ENCODE measurements around the gene SEMA6B.

Gene SEMA6B

DNA sequence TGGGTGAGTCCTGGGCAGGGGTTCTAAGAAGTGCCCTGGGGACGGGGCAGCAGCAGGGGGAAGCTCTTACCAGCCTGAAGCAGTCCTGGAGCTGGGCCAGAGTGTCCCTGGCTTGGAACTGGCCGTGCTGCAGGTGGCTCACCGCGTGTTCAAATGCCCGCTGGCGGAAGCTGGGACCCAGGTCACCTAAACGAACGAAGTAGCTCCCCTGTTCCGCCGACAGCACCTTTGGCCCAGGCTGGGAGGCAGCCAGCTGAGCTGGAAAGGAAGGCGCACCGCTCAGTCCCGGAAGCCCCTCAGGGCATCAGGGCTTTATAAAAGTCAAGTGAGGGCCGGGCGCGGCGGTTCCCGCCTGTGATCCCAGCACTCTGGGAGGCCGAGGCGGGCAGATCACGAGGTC lies 50.8 kb downstream of the SEMA6B start (continued):
- TF ChIP-seq ZNF133 (tag by site-specific recombination; IDR thresholded peaks at IDR 0.05): no peak

DNA sequence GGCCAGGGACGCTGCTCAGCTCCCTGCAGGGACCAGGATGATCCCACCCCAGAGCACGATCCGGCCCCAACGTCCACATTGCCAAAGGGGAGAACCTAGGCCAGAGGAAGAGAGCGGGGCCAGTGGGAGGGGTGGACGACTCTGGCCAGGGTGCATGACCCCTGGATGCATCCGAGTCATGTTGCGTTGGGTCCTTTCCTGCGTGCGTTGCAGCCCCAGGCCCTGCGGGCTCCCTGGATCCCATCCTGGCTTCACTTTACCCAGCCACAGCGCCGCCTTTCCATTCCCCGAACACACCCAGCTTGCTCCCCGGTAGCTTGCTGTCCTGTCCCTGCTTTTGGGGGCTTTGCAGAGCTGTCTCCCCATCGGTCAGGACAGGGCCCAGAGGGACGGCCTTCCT lies 51.7 kb downstream of the SEMA6B start:
- no peak overlapping the region for H3K27ac ChIP-seq (ENCODE audit: extremely low read depth, low read depth, low read length)
- ChIA-PET CTCF (interaction anchor here (0.6 to 3.6 kb wide), 3 partner anchors 13 to 815 kb away, joined by 4 to 24 read pairs (median 5); no protein-coding TSS in a partner anchor), POLR2A (no interaction called here)
- TF ChIP-seq, protein P1, sequence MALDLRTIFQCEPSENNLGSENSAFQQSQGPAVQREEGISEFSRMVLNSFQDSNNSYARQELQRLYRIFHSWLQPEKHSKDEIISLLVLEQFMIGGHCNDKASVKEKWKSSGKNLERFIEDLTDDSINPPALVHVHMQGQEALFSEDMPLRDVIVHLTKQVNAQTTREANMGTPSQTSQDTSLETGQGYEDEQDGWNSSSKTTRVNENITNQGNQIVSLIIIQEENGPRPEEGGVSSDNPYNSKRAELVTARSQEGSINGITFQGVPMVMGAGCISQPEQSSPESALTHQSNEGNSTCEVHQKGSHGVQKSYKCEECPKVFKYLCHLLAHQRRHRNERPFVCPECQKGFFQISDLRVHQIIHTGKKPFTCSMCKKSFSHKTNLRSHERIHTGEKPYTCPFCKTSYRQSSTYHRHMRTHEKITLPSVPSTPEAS (tag by site-specific recombination; IDR thresholded peaks at IDR 0.05): no peak
- TF ChIP-seq ZFP37 (tag by site-specific recombination; IDR thresholded peaks at IDR 0.05): no peak
- no peak for TF ChIP-seq GLI4 (tag by site-specific recombination; IDR thresholded peaks at IDR 0.05)
- no peak for TF ChIP-seq ZNF324 (tag by site-specific recombination; IDR thresholded peaks at IDR 0.05)
- no peak for TF ChIP-seq ZNF169 (tag by site-specific recombination; IDR thresholded peaks at IDR 0.05)
- no peak for TF ChIP-seq ZSCAN23 (tag by site-specific recombination; IDR thresholded peaks at IDR 0.05)
- TF ChIP-seq, protein P2, sequence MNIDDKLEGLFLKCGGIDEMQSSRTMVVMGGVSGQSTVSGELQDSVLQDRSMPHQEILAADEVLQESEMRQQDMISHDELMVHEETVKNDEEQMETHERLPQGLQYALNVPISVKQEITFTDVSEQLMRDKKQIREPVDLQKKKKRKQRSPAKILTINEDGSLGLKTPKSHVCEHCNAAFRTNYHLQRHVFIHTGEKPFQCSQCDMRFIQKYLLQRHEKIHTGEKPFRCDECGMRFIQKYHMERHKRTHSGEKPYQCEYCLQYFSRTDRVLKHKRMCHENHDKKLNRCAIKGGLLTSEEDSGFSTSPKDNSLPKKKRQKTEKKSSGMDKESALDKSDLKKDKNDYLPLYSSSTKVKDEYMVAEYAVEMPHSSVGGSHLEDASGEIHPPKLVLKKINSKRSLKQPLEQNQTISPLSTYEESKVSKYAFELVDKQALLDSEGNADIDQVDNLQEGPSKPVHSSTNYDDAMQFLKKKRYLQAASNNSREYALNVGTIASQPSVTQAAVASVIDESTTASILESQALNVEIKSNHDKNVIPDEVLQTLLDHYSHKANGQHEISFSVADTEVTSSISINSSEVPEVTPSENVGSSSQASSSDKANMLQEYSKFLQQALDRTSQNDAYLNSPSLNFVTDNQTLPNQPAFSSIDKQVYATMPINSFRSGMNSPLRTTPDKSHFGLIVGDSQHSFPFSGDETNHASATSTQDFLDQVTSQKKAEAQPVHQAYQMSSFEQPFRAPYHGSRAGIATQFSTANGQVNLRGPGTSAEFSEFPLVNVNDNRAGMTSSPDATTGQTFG (tag by site-specific recombination; IDR thresholded peaks at IDR 0.05; ENCODE audit: borderline replicate concordance): no peak
- TF ChIP-seq ZNF335 (tag by site-specific recombination; conservative IDR thresholded peaks at IDR 0.05): no peak
- no peak for TF ChIP-seq ZNF239 (tag by site-specific recombination; IDR thresholded peaks at IDR 0.05)
- TF ChIP-seq ZNF670 (tag by site-specific recombination; IDR thresholded peaks at IDR 0.05; ENCODE audit: low read depth): no peak
- TF ChIP-seq, protein P3, sequence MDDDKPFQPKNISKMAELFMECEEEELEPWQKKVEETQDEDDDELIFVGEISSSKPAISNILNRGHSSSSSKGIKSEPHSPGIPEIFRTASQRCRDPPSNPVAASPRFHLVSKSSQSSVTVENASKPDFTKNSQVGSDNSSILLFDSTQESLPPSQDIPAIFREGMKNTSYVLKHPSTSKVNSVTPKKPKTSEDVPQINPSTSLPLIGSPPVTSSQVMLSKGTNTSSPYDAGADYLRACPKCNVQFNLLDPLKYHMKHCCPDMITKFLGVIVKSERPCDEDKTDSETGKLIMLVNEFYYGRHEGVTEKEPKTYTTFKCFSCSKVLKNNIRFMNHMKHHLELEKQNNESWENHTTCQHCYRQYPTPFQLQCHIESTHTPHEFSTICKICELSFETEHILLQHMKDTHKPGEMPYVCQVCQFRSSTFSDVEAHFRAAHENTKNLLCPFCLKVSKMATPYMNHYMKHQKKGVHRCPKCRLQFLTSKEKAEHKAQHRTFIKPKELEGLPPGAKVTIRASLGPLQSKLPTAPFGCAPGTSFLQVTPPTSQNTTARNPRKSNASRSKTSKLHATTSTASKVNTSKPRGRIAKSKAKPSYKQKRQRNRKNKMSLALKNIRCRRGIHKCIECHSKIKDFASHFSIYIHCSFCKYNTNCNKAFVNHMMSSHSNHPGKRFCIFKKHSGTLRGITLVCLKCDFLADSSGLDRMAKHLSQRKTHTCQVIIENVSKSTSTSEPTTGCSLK (tag by site-specific recombination; IDR thresholded peaks at IDR 0.05): no peak
- TF ChIP-seq, protein P4, sequence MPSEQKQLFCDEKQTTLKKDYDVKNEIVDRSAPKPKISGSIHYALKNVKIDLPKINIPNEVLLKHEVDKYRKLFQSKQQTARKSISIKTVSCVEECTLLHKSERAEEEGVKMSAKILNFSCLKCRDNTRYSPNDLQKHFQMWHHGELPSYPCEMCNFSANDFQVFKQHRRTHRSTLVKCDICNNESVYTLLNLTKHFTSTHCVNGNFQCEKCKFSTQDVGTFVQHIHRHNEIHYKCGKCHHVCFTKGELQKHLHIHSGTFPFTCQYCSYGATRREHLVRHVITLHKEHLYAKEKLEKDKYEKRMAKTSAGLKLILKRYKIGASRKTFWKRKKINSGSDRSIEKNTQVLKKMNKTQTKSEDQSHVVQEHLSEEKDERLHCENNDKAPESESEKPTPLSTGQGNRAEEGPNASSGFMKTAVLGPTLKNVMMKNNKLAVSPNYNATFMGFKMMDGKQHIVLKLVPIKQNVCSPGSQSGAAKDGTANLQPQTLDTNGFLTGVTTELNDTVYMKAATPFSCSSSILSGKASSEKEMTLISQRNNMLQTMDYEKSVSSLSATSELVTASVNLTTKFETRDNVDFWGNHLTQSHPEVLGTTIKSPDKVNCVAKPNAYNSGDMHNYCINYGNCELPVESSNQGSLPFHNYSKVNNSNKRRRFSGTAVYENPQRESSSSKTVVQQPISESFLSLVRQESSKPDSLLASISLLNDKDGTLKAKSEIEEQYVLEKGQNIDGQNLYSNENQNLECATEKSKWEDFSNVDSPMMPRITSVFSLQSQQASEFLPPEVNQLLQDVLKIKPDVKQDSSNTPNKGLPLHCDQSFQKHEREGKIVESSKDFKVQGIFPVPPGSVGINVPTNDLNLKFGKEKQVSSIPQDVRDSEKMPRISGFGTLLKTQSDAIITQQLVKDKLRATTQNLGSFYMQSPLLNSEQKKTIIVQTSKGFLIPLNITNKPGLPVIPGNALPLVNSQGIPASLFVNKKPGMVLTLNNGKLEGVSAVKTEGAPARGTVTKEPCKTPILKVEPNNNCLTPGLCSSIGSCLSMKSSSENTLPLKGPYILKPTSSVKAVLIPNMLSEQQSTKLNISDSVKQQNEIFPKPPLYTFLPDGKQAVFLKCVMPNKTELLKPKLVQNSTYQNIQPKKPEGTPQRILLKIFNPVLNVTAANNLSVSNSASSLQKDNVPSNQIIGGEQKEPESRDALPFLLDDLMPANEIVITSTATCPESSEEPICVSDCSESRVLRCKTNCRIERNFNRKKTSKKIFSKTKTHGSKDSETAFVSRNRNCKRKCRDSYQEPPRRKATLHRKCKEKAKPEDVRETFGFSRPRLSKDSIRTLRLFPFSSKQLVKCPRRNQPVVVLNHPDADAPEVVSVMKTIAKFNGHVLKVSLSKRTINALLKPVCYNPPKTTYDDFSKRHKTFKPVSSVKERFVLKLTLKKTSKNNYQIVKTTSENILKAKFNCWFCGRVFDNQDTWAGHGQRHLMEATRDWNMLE (tag by site-specific recombination; conservative IDR thresholded peaks at IDR 0.05; ENCODE audit: low read depth): no peak
- TF ChIP-seq MEIS1 (CRISPR knock-in tag; IDR thresholded peaks at IDR 0.05; ENCODE audit: borderline replicate concordance): no peak
- TF ChIP-seq ZNF629 (tag by site-specific recombination; IDR thresholded peaks at IDR 0.05): no peak
- H3K4me1 ChIP-seq (ENCODE audit: control insufficient read depth, insufficient read depth, low read length): no peaks in the 10 kb centered on the region
- no peaks in the 10 kb centered on the region for H3K9me3 ChIP-seq (ENCODE audit: control insufficient read depth, insufficient read depth, low read depth, low read length)
- no peak overlapping the region for H3K4me3 ChIP-seq (ENCODE audit: low read depth, low read length)
- peaks cover 0 to 38% of the 10 kb centered on the region in 2 experiments; a peak in 2 of 3 replicates for H3K36me3 ChIP-seq (ENCODE audit: control insufficient read depth in 2 of 2, insufficient read depth in 1 of 2, low read length in 2 of 2)

Data from HEK293 (cell line).